Stimulated activated CD8-positive, alpha-beta memory T cell treated with anti-CD3 and anti-CD28 coated beads, Interleukin-12 subunit alpha, Interleukin-12 subunit beta, amount 100 ng/mL, for 4 hours (primary cell): ENCODE results near the gene ZNF66.
"Not testable (repeated sequence)": the region's sequence is repeated elsewhere in the genome, so short reads cannot be mapped to it uniquely, and the experiment has no call there.

Source experiments
- DNase-seq: peaks from one replicate; pipeline ENCODE4 v3.0.0-alpha.2; 2020; ENCODE audit warnings: low read depth

ZNF66 gene

GRCh38 chr19:20776083-20777076 is at the start of gene ZNF66:
TSS of gene ZNF66 (plus strand) at chr19:20776304. CDS start at chr19:20776448, 144 bp downstream.
- peak; percentile 82 for DNase-seq

DNA sequence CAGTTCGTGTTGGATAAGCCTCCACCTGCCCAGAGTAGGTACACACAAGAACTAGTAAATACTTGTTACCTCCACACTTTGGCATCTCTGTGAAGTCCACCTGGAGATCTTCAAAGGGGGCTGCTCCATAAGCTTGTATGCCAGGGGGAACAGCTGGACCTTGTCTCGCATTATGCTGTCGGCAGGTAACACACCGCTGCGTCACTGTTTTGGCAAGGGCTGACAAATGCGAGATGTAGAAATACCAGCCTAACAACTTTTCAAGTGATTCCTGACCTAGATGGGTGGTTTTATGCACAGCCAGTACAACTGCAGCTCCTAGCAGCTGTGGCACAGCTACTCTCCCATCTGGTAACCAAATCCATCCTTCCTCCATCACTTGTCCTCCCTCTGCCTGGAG is 25.9 kb upstream of the ZNF66 start:
- DNase-seq: not testable (repeated sequence)

GRCh38 chr19:20752291-20752690 is 23.8 kb upstream of the ZNF66 start:
- DNase-seq: not testable (repeated sequence)

- DNase-seq: not testable (repeated sequence)
Observed at GRCh38 chr19:20769225-20769736, 6.8 kb upstream of the ZNF66 start.

- DNase-seq: no peak
Observed at GRCh38 chr19:20787786-20788185, 11.7 kb downstream of the ZNF66 start.

DNA sequence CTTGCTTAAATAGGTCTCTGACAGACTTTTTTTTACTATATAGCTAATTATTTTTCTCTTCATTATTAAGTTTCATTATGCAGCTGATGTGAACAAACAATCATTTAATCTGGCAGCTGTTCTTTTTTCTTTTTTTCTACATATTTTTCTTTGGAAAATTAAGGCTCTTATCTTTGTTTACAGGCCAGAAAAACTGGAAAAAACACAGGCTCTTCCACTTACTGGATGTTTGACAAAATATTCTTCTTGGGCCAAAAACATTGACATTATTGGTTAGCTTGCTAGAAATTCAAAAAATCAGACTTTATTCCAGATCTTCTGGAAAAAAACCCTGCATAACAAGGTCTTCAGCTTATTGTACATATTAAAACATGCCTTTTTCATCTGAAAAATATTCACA is 15.7 kb downstream of the ZNF66 start:
- no peak for DNase-seq

DNA sequence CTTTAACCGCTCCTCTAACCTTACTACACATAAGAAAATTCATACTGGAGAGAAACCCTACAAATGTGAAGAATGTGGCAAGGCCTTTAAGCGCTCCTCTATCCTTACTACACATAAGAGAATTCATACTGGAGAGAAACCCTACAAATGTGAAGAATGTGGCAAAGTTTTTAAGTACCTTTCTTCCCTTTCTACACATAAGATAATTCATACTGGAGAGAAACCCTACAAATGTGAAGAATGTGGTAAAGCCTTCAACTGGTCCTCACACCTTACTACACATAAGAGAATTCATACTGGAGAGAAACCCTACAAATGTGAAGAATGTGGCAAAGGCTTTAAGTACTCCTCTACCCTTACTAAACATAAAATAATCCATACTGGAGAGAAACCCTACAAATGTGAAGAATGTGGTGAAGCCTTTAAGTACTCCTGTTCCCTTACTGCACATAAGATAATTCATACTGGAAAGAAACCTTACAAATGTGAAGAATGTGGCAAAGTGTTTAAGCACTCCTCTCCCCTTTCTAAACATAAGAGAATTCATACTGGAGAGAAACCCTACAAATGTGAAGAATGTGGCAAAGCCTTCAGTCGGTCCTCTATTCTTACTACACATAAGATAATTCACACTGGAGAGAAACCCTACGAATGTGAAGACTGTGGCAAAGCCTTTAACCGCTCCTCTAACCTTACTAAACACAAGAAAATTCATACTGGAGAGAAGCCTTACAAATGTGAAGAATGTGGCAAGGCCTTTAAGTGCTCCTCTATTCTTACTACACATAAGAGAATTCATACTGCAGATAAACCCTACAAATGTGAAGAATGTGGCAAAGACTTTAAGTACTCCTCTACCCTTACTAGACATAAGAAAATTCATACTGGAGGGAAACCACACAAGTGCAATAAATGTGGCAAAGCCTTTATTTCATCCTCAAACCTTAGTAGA is 30.5 kb downstream of the ZNF66 start:
- DNase-seq: not testable (repeated sequence)

GRCh38 chr19:20840371-20840770 is 64.3 kb downstream of the ZNF66 start:
- no peak for DNase-seq
